Fibroblast of skin of right quadriceps (primary cell): ENCODE data around the gene AGO1.
"Not testable (repeated sequence)": the region's sequence is repeated elsewhere in the genome, so short reads cannot be mapped to it uniquely, and the experiment has no call there.

Experiments used
- DNase-seq: peaks from one replicate; pipeline ENCODE4 v3.0.0-alpha.2; 2013

Gene AGO1

DNA sequence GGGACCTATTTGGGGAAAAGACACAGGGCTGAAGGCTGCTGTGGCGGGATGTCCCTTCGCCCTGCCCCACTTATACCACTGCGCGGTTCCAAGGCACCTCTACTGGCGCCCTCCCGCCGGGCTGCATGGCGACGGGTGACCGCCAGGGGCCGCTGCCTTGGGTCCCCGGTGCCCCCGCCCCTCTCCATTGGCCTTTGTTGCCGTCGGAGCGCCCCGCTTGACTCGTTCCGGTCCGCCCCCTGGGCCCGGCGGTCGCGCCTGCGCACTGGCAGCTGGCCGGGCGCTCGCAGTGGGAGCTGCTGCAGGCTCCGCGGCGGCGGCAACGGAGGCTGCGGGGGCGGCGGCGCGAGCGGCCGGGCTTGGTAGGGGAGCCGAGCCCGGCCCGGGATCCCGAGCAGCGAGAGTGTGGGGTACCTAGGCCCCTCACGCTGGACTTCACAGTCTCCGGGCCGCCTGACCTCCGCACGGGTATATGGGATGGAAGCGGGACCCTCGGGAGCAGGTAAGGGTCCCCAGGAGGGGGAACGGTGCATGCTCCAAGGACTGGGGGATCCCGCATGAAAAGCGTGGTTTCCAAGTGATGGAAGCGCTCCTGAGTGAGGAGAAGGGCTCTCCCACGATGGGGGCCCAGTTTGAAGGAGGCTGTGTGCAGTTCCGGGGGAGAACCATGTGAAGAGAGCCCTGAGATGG is at the start of gene AGO1:
AGO1 (plus strand) TSS at position 265 of the 690 bp plus-strand sequence; CDS start at position 478, 213 bp downstream.
- DNase-seq, result peak; percentile 92

DNA sequence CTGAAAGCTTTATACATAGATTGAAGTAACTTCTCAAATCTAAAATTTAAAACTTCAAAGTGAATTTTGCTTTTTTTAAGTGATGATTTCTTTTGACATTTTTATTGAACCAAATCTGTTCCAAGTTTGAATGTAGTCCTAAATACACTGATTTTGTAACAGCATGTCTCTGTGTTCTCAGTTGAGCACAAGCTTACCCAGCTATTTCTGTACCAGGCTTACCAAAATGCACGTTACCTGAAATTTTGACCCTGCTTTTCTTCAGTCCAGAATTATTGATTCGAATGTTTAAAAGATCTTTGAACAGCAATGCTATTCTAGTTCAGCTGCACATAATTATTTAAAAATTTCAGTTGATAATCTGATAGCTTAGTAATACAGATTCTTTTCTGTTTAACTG is 49.6 kb upstream of the AGO1 start:
- DNase-seq, result no peak

DNA sequence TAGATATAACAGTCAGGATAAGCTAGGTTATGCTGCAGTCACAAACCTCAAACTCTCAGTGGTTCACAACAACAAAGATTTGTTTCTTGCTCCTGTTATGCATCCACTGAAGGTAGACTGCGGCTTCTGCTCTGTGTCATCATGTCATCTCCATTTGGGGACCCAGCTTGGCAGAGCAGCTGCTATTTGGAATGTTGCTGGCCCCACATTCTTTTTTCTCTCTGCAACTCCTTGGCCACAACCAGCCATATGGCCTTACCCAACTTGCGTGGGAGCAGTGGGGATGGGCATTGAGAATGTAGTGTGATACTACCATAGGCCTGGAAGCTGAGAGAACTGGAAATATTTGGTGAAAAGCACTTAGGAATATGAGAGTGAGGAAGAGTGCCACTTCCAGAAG is 48.8 kb upstream of the AGO1 start:
- DNase-seq, result no peak

DNA sequence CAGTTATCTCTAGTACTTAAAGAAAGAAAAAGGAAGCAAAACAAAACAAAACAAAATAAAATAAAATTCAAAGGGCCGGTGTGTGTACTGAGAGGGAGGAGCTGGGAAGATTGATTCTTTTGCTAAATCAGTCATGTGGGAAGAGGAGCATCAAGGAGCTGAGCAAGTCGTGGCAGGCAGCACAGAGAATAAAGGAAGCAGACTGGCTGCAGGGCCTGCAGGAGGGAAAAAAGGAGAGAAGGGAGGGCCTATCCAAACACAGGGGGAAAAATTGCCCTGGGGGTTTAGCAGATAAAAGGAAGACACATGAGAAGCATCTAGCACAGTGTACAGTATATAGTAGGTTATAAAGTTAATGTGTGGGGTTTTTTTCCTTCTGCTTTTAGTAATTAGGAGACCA is 47.6 kb upstream of the AGO1 start:
- no peak for DNase-seq

DNA sequence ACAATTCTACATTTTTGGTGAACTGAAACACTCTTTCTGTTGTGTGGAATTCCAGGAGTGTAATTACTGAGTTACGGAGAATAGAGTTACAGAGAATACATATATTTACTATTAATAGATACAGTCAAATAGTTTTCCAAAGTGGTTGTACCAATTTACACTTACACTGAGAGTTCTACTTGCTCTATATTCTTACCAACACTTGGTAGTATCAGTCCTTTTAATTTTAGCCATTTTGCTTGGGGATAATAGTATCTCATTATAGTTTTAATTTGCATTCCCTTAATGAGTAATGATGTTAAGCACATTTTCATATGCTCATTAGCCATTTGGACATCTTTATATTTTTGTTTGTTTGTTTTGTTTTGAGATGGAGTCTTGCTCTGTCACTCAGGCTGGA is 46.3 kb upstream of the AGO1 start:
- no peak for DNase-seq

DNA sequence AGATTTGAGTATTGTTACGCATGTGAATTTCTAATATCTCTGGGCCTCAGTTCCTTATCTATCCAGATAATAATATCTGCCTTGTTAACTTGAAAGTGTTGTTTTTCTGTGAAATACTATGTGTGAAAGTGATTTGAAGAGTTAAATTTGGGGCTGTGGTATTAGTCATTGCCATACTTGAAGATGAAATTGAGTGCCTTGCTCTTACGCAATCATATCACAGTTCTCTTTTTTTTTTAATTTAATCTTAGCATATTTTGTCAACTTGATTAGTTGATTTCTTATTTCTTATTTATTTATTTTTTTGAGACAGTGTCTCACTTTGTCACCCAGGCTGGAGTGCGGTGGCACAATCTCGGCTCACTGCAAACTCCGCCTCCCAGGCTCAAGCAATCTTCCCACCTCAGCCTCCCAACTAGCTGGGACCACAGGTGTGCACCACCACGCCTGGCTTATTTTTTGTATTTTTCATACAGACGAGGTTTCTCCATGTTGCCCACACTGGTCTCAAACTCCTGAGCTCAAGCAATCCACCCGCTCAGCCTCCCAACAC is 44.2 kb upstream of the AGO1 start:
- DNase-seq, result no peak

DNA sequence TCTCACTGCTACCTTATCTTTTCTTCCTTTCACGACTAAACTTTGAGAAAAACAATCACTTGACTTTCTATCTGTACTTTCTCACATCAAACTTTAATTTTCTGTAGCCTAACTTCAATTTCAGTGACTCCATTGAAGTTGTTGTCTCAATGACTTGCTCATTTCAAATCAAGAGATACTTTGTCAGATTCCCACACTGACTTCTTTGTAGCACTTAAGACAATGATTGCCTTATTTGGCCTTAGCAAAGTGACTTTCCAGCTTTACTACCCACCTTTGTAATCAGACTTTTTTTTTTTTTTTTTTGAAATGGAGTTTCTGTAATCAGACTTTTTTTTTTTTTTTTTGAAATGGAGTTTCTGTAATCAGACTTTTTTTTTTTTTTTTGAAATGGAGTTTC is 38.2 kb upstream of the AGO1 start:
- DNase-seq, result no peak

DNA sequence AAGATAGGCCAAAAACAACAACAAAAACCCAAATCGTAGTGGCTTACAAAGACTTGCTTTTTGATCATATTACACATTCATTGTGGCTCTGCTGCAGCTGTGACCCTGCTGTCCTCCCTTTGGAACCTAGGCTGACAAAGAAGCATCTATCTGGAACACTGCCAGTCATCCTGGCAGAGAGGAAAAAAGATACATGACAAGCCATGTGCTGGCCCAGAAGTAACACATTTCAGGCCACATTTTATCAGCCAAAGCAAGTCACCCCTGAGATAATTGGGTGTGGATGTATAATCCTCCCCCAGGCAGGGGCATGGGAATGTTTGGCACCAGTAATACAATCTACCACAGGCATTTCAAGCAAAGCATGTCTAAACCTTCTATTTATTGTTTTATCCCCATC is 37.2 kb upstream of the AGO1 start:
- DNase-seq, result no peak

DNA sequence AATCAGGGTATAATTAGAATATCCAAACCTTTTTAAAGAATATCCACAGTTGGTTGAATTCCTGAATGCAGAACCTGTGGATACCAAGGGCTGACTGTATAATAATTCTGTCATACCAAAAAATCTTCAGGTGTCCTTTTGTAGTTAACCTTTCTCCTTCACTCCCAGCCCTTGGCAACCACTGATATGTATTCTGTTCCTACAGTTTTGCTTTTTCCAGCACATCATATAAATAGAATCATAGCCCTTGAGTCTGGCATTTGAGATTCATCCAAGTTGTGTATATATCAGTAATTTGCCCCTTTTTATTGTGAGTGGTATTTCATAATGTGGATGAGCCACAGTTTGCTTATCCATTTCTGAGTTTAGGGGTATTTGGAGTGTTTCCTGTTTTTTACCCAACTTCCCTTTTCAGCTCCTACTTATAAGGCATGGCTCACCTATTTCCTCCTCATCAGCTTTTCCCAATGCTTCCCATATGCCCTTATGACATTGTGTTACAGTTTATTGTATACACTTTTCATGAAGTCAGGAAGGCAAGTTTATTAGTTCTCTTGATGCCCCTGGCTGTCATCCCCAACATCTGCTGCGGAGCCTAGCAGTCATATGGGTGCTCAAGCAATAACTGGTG is 35.0 kb upstream of the AGO1 start:
- DNase-seq, result no peak

DNA sequence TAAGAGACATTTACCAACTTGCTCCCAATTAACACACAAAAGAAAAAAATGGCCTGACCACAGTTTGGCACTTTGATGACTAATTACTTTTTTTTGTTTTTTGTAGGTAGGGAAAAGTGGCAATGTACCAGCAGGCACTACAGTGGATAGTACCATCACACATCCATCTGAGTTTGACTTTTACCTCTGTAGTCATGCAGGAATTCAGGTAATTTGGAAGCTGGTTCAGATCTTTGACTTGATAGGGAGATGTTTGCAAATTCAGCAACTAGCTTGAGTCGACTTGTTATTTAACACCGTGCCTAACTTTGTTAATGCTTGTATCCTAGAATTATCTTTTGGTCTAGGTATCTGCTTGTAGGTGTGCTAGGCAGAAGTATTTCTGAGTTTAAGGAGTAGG is 33.0 kb upstream of the AGO1 start:
- no peak for DNase-seq

DNA sequence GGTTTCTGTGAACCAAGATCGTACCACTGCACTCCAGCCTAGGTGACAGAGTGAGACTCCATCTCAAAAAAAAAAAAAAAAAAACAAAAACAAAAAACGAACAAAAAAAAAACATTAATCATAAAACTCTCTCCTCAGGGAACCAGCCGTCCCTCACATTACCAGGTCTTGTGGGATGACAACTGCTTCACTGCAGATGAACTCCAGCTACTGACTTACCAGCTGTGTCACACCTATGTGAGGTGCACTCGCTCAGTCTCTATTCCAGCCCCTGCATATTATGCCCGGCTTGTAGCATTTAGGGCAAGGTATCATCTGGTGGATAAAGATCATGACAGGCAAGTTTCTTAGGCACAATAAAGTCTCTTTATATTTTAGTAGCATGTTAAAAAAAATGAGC is 32.3 kb upstream of the AGO1 start:
- no peak for DNase-seq

DNA sequence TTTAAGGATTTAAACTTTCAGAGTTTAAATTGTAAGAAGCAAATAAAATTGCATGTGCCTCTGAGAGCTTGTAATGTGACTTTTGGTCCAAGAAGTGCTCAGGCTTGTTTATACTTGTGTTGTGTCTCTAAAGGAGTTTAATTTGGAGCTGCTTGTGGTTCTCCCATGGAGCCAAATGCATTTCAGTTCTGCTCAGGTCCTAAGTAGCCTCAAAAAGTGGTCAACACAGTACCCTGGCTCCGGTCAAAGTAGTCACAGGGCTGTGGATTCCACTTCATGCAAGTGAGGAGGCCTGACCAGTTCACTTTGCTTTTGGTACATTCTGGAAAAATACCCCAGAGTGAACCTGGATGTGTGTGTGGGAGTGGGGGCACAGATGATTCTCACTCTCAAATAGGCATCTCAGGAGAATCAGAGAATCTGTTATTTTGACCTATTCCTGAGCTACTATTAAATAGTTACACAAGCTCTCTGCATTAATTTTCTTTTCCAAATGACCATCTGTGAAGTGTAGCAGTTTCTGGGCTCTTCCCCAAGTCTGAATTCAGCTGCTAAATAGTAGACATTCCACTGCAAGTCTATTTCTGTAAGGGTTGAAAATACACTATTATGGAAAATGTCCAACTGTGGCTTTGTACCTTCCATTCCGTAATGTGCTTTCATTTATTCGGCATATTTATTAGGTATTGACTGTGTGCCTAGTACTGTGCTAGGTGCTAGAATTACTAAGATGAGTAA is 31.7 kb upstream of the AGO1 start:
- peak; percentile 44 for DNase-seq

DNA sequence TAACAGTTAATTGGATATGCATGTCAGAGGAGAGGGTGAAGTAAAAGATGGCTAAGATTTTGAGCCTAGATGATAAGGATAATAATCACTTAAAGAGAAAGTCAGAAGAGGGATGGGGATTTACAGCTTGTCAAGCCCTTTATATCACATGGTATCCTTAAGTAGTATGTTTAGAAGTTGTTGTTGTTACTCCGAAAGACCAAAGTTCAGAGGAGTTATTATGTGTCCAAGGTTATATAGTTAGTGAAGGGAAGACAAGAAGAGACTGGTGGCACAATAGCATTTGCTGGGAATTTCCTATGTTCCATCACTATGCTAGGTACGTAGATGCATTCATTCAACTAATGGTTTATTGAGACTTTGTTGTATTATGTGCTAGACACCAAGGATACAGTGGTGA is 30.8 kb upstream of the AGO1 start:
- no peak for DNase-seq

DNA sequence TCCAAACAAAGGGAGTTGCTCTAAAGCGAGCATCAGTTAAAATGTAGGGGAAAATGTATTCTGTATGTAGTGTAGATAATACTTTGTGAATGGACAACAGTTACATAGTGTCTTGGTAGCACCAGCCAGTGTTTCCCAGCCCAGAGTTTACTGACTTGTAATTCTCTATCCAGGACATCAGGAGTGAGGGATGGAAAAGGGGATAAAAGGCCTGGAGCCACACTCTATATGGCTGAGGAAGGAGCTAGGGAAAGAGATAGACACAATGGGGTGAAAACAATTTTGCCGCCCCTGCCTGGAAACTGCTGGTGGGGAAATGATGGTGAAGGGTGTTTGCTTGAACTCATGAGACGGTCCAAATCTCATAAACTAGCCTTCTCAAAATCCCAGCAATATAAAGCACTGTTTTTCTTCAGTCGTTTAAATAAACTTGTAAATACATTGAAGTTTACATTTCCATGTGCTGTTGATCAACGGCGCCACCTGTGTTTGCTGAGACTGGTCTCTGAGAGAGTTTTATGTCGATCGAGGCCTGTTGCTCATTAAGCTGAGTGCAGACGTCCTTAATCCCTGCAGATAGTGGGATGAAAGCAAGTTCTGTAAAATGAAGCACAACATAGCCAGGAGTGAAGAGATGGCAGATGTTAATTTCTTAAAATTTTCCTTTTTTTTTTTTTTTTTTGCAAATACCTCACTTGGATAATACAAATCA is 27.9 kb upstream of the AGO1 start:
- DNase-seq, result no peak

DNA sequence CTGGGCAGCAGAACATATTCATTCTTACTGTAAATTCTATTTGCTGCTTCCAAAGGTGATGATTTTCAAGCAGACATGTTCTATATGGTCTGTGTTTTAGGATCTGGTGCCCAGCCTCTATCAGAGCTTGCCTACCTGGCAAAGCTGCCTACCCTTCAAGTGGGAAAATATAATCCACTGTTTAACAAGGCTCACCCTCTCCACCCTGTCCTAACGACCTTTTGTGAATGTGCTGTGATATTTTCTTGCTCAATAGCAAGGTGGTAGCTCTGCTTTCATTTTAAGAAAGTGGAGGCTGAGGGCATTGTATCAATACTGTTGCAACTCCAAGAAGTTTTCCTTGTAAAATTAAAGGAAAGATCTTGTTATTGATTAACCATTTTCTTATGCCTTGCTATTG is 26.0 kb upstream of the AGO1 start:
- DNase-seq, result no peak

DNA sequence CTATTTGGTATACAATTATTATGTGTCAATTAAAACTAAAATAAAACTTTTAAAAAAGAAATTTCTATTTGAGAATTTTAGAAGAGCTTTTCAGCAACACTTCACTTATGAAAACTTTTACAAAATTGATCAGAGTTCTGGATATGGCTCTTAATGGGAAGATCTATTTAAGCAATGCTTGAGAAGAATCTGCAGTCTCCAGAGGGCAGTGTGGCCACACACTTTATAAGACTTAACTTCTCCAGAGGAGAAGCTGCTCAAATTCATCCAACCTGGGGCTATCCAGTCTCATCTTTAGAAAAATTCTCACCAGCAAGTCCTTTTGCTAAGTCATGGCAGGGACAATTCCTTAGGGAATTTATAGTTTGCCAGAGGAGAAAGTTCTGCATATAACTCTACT is 25.2 kb upstream of the AGO1 start:
- DNase-seq, result no peak

DNA sequence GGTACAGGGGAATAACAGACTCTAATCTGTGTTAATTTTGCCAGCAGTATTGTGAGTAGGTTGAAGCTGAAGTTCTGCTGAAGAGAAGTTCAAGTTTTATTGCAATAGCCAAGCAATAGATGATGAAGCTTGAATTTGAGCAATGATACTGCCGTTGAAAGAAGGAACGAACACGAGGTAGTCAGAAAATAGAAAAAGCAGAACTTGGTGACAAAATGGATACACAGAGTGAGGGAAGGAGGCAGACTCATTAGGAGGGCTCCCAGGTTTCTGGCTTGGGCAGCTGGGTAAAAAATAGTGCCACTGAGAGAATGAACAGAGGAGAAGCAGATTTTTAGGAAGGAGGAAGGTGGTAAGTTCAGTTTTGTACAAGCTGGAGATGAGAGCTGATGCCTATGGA is 22.3 kb upstream of the AGO1 start:
- no peak for DNase-seq

DNA sequence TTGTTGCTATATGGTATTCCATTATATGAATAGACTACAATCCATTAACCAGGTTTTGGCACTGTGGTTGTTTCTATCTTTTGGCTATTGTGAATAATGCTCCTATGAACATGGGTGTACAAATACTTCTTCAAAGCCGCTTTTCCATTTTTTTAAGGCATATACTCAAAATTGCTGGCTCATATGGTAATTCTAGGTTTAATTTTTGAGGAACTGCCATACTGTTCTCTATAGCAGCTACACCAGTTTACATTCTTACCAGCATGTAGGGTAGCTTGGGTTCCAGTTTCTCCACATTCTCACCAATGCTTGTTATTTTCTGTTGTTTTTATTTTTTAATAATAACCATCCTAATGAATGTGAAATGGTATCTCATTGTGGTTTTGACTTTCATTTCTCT is 19.9 kb upstream of the AGO1 start:
- no peak for DNase-seq

DNA sequence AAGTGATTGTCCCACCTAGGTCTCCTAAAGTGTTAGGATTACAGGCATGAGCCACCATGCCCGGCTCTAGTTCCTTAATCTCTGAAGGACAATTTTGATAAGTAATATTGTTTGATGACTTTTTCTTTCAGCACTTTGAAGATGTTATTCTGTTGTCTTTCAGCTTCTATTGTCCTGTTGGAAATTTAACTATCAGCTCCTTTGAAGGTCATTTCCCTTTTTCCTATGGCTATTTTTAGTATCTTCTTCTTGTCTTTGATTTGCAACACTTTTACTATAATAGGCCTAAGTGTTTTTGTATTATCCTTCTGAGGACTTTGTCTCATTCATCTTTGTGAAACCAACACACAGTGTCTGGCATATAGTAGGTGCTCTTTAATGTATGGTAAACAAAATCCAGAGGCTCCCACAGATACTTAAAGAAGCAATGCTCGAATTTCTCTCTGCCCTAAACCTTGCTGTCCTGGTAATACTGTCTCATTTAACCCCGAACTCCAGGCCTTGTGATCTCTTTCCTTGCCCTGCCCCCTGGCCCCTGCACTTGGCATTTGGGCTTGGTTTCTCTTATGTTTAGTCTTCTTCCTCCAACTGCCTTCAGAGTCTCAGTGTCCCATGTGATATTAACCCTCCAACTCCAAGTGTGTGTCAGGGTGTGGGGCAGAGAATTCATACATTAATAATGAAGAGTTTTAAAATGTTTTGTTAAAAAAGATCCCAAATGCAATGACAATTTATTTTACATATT is 19.0 kb upstream of the AGO1 start:
- no peak for DNase-seq

DNA sequence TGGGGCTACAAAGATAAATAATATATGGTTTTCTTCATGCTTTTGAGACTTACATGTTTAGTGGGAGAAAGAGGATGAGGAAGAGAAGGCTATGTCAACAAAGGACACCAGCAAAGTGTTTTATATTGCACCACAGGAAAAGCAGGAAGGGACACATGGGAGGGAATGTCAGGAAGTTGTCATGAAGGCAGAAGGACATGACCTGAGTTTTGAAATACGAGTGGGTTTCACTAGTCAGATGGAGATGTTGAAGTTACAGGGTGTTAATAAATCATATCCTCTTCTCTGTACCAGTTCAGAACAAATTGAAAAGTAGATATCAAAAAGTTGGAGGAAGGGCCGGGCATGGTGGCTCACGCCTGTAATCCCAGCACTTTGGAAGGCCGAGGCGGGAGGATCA is 18.2 kb upstream of the AGO1 start:
- no peak for DNase-seq

DNA sequence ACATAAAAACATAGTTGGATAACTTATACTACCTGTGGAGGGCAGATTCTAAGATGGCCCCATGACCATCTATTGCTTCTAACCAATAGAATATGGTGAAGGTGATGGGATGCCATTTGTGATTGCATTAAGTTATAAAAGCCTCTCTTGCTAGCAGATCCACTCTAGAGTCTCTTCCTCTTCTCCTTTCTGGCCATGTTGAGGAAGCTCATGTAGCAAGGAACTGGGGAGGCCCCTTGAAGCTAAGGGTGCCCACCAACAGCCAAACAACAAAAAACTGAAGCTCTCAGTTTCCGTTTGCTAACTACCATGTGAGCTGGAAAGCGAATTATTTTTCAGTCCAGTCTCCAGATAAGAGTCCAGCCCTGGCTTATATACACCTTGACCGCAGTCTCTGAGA is 16.0 kb upstream of the AGO1 start:
- DNase-seq, result no peak

DNA sequence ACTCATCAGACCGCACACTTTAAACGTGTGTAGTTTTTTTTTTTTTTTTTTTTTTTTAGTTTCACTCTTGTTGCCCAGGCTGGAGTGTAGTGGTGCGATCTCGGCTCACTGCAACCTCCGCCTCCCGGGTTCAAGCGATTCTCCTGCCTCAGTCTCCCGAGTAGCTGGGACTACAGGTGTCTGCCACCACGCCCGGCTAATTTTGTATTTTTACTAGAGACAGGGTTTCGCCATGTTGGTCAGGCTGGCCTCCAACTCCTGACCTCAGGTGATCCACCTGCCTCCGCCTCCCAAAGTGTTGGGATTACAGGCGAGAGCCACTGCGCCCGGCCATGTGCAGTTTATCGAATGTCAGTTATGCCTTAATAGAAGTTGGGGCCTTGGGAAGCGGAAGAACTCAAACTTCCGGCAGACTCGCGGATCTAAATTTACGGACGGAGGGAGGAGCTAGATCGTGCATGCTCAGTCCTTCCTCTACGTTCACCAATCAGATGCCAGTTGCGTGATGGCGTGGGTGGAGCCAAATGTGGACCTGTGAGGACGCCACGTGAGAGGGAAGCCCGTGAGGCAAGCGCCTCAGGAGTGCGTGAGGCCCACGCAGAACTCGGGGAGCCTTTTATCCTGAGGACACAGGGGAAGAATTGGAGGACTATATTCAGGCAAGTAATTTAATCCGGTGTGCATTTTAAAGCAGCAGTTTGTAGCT is 13.6 kb upstream of the AGO1 start:
- DNase-seq, result not testable (repeated sequence)
